Tibial nerve (tissue), 4 donors: ENCODE measurements around the gene ZNF618. TPM values are rescaled to one million over a fixed set of nuclear protein-coding genes. Genes with fewer than 3 reads are reported as not detected.
A peak's percentile ranks its signal among the peaks of the same experiment; 100 is the strongest.

Source experiments
- DNase-seq, 2 donors: peaks; one replicate each; pipeline ENCODE4 v3.0.0-alpha.2; 2019; ENCODE audit warnings: low spot score in 2 of 2
- H3K27ac ChIP-seq, 4 donors: fragments of 200-600 bp; sonication (generic) in 3 of 4; one replicate each; pipeline ENCODE4 v1.5.1; 2017 to 2019; ENCODE audit warnings: mild to moderate bottlenecking in 1 of 4
- H3K27me3 ChIP-seq, 2 donors: fragments of 200-600 bp; sonication (generic) in 1 of 2; one replicate each; pipeline versions ENCODE4 v1.5.1 to v1.6.0; 2017 to 2019
- H3K36me3 ChIP-seq, 3 donors: fragments of 200-600 bp; sonication (generic); one replicate each; pipeline ENCODE4 v1.5.1; 2018 to 2019
- H3K4me1 ChIP-seq, 4 donors: fragments of 200-600 bp; sonication (generic) in 3 of 4; one replicate each; pipeline ENCODE4 v1.5.1; 2017 to 2019
- H3K4me3 ChIP-seq, 4 donors: fragments of 200-600 bp; sonication (generic) in 3 of 4; one replicate each; pipeline ENCODE4 v1.5.1; 2017 to 2019; ENCODE audit warnings: mild to moderate bottlenecking in 1 of 4, moderate library complexity in 1 of 4
- H3K9me3 ChIP-seq, 4 donors: fragments of 200-600 bp; sonication (generic) in 3 of 4; one replicate each; pipeline ENCODE4 v1.5.1; 2017 to 2019
- EP300 ChIP-seq, 2 donors: sonication (generic); formaldehyde crosslinking; IDR thresholded peaks; one replicate each; pipeline ENCODE4 v1.6.1; 2017; ENCODE audit warnings: antibody characterized with exemption in 2 of 2, mild to moderate bottlenecking in 1 of 2
- POLR2A ChIP-seq, 2 donors: fragments of 450-650 bp; IDR thresholded peaks; one replicate each; pipeline ENCODE4 v1.6.1; 2017; ENCODE audit warnings: antibody characterized with exemption in 2 of 2, mild to moderate bottlenecking in 2 of 2, moderate library complexity in 2 of 2
- WGBS, 2 donors: methylation state at CpG; one replicate each; pipeline ENCODE4 v1.1.5; 2018; 5-methylcytosine and 5-hydroxymethylcytosine counted together
- total RNA-seq, 4 donors: library from RNA; depleted of rRNA; stranded (reverse); fragments of >200 nt; gene quantifications; one replicate each; pipeline ENCODE4 v1.1.0, GENCODE V29; 2016
- TF ChIP-seq, protein P1 (sequence below), 5 experiments: fragments of 200-600 bp in 3 of 5; fragments of 450-650 bp in 2 of 5; sonication (generic) in 3 of 5; IDR thresholded peaks; one replicate each; pipeline ENCODE4 v1.5.1; 2016 to 2019; ENCODE audit warnings: antibody characterized with exemption in 5 of 5, mild to moderate bottlenecking in 3 of 5, moderate library complexity in 2 of 5

ZNF618 gene
- total RNA-seq, 4 donors from 2014 or later, result 7.3 to 11.6 (median 9.0) TPM

DNA sequence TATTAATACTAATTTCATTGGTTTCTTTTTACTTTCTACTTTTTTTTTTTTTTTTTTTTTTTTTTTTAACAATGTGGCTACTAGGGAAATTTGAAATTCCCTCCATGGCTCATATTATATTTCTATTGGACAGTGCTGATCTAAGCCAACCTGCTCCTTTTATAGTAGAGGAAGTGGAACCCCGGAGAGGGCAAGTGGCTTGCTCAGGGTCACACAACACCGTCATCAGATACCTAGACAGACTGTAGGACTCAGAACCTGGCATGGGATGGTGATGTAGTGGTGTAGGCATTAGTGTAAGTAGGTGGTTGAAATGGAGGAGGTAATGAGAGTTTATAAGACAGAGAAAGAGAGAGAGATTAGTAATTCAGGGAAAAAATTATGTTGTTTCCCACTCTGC is 10.8 kb downstream of the ZNF618 start:
- peaks cover 0 to 14% (median 0%) of the 10 kb centered on the region in 4 donors for H3K9me3 ChIP-seq
- no peaks in the 10 kb centered on the region for H3K27me3 ChIP-seq
- H3K36me3 ChIP-seq, result peaks cover 0 to 10% (median 0%) of the 10 kb centered on the region in 3 donors
- TF ChIP-seq, protein P1, sequence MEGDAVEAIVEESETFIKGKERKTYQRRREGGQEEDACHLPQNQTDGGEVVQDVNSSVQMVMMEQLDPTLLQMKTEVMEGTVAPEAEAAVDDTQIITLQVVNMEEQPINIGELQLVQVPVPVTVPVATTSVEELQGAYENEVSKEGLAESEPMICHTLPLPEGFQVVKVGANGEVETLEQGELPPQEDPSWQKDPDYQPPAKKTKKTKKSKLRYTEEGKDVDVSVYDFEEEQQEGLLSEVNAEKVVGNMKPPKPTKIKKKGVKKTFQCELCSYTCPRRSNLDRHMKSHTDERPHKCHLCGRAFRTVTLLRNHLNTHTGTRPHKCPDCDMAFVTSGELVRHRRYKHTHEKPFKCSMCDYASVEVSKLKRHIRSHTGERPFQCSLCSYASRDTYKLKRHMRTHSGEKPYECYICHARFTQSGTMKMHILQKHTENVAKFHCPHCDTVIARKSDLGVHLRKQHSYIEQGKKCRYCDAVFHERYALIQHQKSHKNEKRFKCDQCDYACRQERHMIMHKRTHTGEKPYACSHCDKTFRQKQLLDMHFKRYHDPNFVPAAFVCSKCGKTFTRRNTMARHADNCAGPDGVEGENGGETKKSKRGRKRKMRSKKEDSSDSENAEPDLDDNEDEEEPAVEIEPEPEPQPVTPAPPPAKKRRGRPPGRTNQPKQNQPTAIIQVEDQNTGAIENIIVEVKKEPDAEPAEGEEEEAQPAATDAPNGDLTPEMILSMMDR (IDR thresholded peaks at IDR 0.05), result no peak
- TF ChIP-seq POLR2A (IDR thresholded peaks at IDR 0.05), result no peak
- TF ChIP-seq EP300 (IDR thresholded peaks at IDR 0.05), result no peak
- 30 to 38% methylated on average over 2 of the region's 2 CpGs for whole genome bisulfite sequencing, 2 donors
- no peak for DNase-seq
- H3K4me1 ChIP-seq, result peaks cover 0 to 56% (median 9%) of the 10 kb centered on the region in 4 donors
- peak overlapping the region in 1 of 4 donors; percentile 47 for H3K27ac ChIP-seq
- H3K4me3 ChIP-seq, result no peak overlapping the region

DNA sequence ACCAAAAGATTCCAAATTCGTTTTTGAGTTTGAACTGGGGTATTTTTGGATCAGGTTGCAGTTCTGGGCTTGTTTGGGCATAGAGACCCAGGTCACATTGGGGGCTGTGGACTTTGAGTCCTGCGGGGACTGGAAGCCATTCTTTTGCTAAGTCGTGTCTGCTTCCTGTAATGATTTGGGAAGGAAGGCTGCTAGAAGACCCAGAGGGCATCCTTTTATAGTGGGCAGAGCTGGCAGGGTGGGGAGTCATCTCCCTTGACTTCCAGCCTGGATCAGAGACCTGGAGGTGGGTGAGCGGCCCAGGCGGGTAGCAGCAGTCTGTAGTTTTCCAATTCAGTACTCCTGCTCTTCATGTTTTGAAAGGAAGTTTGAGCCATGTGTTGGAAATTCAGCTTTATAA is 11.3 kb downstream of the ZNF618 start:
- Histone ChIP-seq H3K9me3 (peaks cover 0 to 14% (median 0%) of the 10 kb centered on the region in 4 donors), H3K27ac (no peak overlapping the region)

DNA sequence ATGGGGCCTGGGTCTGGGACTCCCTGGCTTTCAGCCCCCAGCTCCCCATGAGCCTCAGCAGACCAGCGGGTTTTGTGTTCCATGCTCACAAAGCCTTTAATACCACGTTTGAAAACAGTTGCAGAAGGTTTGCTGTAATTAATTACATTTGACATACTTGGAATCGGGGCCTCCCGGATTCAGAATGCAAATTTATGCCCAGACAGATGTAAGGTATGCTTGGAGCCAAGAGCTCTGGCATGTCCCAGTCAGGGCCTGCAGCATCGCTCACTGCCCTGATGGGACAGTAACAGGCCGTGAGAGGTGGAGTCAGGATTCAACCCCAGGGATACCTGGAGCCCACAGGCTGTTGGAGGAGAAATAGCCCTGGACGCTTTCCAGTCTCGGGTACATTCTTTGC is 12.2 kb downstream of the ZNF618 start:
- no peak for DNase-seq
- H3K27ac ChIP-seq, result no peak overlapping the region
- peaks cover 0 to 14% (median 0%) of the 10 kb centered on the region in 4 donors for H3K9me3 ChIP-seq
- H3K4me3 ChIP-seq, result no peak overlapping the region
- no peaks in the 10 kb centered on the region for H3K27me3 ChIP-seq
- WGBS, 2 donors, result 86 to 92% methylated on average over 8 of the region's 8 CpGs
- peaks cover 0 to 43% (median 9%) of the 10 kb centered on the region in 4 donors for H3K4me1 ChIP-seq
- H3K36me3 ChIP-seq, result peaks cover 0 to 10% (median 0%) of the 10 kb centered on the region in 3 donors
- TF ChIP-seq EP300 (IDR thresholded peaks at IDR 0.05), result no peak
- no peak for TF ChIP-seq POLR2A (IDR thresholded peaks at IDR 0.05)
- TF ChIP-seq, protein P1 (IDR thresholded peaks at IDR 0.05), result no peak

More for the DNA sequence above, 11.3 kb downstream of the ZNF618 start:
- H3K4me3 ChIP-seq, result no peak overlapping the region
- H3K36me3 ChIP-seq, result peaks cover 0 to 10% (median 0%) of the 10 kb centered on the region in 3 donors
- peaks cover 0 to 52% (median 9%) of the 10 kb centered on the region in 4 donors for H3K4me1 ChIP-seq
- no peak for DNase-seq
- no peaks in the 10 kb centered on the region for H3K27me3 ChIP-seq
- TF ChIP-seq POLR2A (IDR thresholded peaks at IDR 0.05) (no peak), EP300 (IDR thresholded peaks at IDR 0.05) (no peak)
- TF ChIP-seq, protein P1 (IDR thresholded peaks at IDR 0.05), result no peak
- 64 to 74% methylated on average over 5 of the region's 5 CpGs for WGBS, 2 donors

DNA sequence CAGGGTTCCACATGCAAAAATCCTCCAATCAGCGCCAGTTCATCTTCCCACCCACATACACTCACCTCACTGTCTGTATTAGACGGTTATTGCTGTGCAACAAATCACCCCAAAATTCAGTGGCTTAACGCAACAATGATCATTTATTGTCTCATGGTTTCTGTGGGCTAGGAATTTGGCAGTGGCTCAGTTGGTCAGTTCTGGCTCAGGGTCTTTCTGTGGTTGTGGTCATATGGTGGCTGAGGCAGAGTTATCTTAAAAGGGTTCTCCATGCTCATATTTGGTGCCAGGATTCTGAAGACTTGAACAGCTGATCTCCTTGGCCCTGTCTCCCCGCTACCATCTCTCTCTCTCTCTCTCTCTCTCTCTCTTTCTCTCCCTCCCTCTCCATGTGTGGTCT is 12.9 kb downstream of the ZNF618 start:
- no peak for DNase-seq
- Histone ChIP-seq H3K27me3 (no peaks in the 10 kb centered on the region), H3K4me3 (no peak overlapping the region), H3K36me3 (peaks cover 0 to 10% (median 0%) of the 10 kb centered on the region in 3 donors), H3K9me3 (peaks cover 0 to 14% (median 0%) of the 10 kb centered on the region in 4 donors), H3K4me1 (peaks cover 0 to 41% (median 9%) of the 10 kb centered on the region in 4 donors), H3K27ac (no peak overlapping the region)
- WGBS, 2 donors, result 89 to 90% methylated on average over 4 of the region's 4 CpGs
- TF ChIP-seq, protein P1 (IDR thresholded peaks at IDR 0.05), result no peak
- TF ChIP-seq EP300 (IDR thresholded peaks at IDR 0.05), result no peak
- TF ChIP-seq POLR2A (IDR thresholded peaks at IDR 0.05), result no peak

DNA sequence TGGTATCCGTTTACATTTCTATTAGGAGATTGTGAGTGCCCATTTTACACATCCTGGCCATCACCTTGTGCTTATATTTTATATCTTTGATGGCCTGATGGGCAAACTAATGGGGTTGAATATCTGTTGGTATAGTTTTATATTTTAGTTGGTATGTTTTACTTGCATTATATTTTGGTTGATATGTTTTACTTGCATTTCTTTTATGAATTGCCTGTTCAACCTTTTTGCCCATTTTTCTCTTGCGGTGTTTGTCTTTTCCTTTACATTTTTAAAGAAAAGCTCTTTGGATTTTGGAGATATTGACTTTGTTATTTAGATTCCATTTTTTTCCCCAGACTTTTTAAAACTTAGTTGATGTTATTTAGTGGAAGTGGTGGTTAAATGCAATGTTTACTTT is 14.6 kb downstream of the ZNF618 start:
- H3K36me3 ChIP-seq, result peaks cover 0 to 10% (median 0%) of the 10 kb centered on the region in 3 donors
- DNase-seq, result no peak
- TF ChIP-seq POLR2A (IDR thresholded peaks at IDR 0.05) (no peak), EP300 (IDR thresholded peaks at IDR 0.05) (no peak)
- TF ChIP-seq, protein P1 (IDR thresholded peaks at IDR 0.05), result no peak
- H3K4me1 ChIP-seq, result peaks cover 0 to 25% (median 9%) of the 10 kb centered on the region in 4 donors
- WGBS, 2 donors, result 98 to 99% methylated on average over 2 of the region's 2 CpGs
- H3K27ac ChIP-seq, result no peak overlapping the region
- H3K4me3 ChIP-seq, result no peak overlapping the region
- H3K27me3 ChIP-seq, result no peaks in the 10 kb centered on the region
- H3K9me3 ChIP-seq, result peaks cover 0 to 17% (median 0%) of the 10 kb centered on the region in 4 donors
